SK-N-MC (cell line): Measurements from ENCODE around the gene DIAPH3.

ENCODE experiments used
- EZH2 ChIP-seq: fragments of 200-600 bp; sonication (generic); IDR thresholded peaks from one replicate; pipeline ENCODE4 v1.6.1; 2017; ENCODE audit warnings: antibody characterized with exemption
- FOXP2 ChIP-seq: optimal IDR thresholded peaks from 2 replicates; pipeline ENCODE3; 2011; ENCODE audit warnings: mild to moderate bottlenecking, moderate library complexity; ENCODE audit not compliant: insufficient read depth; ENCODE audit errors: extremely low read length, control extremely low read depth
- POLR2AphosphoS5 ChIP-seq: IDR thresholded peaks from 2 replicates; pipeline ENCODE4 v1.6.1; 2012; ENCODE audit warnings: mild to moderate bottlenecking, low read depth, low read length, borderline replicate concordance

- no peak for TF ChIP-seq EZH2
- TF ChIP-seq POLR2AphosphoS5, result no peak
- no peak for TF ChIP-seq FOXP2
These were observed 143.4 kb downstream of the DIAPH3 start for GRCh38 chr13:60020288-60020687.
